Neural progenitor cell (in vitro differentiated cells): Measurements from ENCODE around the gene LOXL1.

ENCODE experiments used
- CTCF ChIP-seq: fragments of 200-600 bp; sonication (generic); IDR thresholded peaks from 2 replicates; pipeline ENCODE4 v1.5.1; 2017; ENCODE audit warnings: antibody characterized with exemption, mild to moderate bottlenecking
- EZH2 ChIP-seq: fragments of 200-600 bp; sonication (generic); IDR thresholded peaks from 2 replicates; pipeline ENCODE4 v1.6.1; 2017; ENCODE audit warnings: antibody characterized with exemption, mild to moderate bottlenecking, moderate library complexity

GRCh38 chr15:73987681-73988444 is 61.6 kb downstream of the LOXL1 start:
- TF ChIP-seq EZH2 (no peak), CTCF (no peak)
